Coronary artery (tissue), 2 donors: ENCODE data around the gene TST.

Experiments
- DNase-seq: peaks from one replicate; pipeline ENCODE4 v3.0.0-alpha.2; 2017; ENCODE audit warnings: low spot score
- H3K27ac ChIP-seq, 2 donors: fragments of 200-600 bp; sonication (generic); one replicate each; pipeline ENCODE4 v1.5.1; 2016 to 2019
- H3K4me3 ChIP-seq: fragments of 200-600 bp; sonication (generic); 2 replicates; pipeline ENCODE4 v1.5.1; 2016; ENCODE audit warnings: mild to moderate bottlenecking, moderate library complexity
- CTCF ChIP-seq: fragments of 200-600 bp; sonication (generic); IDR thresholded peaks from one replicate; pipeline ENCODE4 v1.5.1; 2019; ENCODE audit warnings: antibody characterized with exemption

TST gene

GRCh38 chr22:37018086-37018814 is 997 bp downstream of the TST start:
- TF ChIP-seq CTCF: no peak
- peak overlapping the region; percentile 81 to 97 for H3K27ac ChIP-seq
- DNase-seq: no peak
- H3K4me3 ChIP-seq: peak overlapping the region; percentile 95

GRCh38 chr22:37017356-37017755 is 1.9 kb downstream of the TST start:
- no peak for DNase-seq
- Histone ChIP-seq H3K4me3 (peak overlapping the region; percentile 95), H3K27ac (no peak overlapping the region)
- TF ChIP-seq CTCF: no peak

GRCh38 chr22:37016134-37016910 is 2.9 kb downstream of the TST start:
- Histone ChIP-seq H3K27ac (no peak overlapping the region), H3K4me3 (no peak overlapping the region)
- DNase-seq: no peak
- TF ChIP-seq CTCF: no peak

- no peak for TF ChIP-seq CTCF
- H3K4me3 ChIP-seq: no peak overlapping the region
- DNase-seq: no peak
- no peak overlapping the region for H3K27ac ChIP-seq
These were observed 3.7 kb downstream of the TST start for GRCh38 chr22:37015587-37015878.

- no peak for DNase-seq
- Histone ChIP-seq H3K4me3 (no peak overlapping the region), H3K27ac (no peak overlapping the region)
- TF ChIP-seq CTCF: no peak
These were observed 4.2 kb downstream of the TST start for GRCh38 chr22:37014835-37015586.

GRCh38 chr22:37014415-37014806 is 4.8 kb downstream of the TST start:
- Histone ChIP-seq H3K4me3 (no peak overlapping the region), H3K27ac (no peak overlapping the region)
- no peak for TF ChIP-seq CTCF
- no peak for DNase-seq
